Measurements from ENCODE around the gene ADSS1.

GRCh38 chr14:104769324-104770071, 45.5 kb downstream of the ADSS1 start:
- TF ChIP-seq CTCF (optimal IDR thresholded peaks at IDR 0.05 in 1 of 3, IDR thresholded peaks at IDR 0.05 in 1 of 3, conservative IDR thresholded peaks at IDR 0.05 in 1 of 3; ENCODE audit: extremely low read depth in 1 of 3, insufficient read depth in 2 of 3, low read length in 3 of 3) (no peak), EZH2 (IDR thresholded peaks at IDR 0.05; ENCODE audit: low read length) (no peak)

All from keratinocyte (primary cell).